ENCODE measurements around the gene LCE1F.

LCE1F gene

DNA sequence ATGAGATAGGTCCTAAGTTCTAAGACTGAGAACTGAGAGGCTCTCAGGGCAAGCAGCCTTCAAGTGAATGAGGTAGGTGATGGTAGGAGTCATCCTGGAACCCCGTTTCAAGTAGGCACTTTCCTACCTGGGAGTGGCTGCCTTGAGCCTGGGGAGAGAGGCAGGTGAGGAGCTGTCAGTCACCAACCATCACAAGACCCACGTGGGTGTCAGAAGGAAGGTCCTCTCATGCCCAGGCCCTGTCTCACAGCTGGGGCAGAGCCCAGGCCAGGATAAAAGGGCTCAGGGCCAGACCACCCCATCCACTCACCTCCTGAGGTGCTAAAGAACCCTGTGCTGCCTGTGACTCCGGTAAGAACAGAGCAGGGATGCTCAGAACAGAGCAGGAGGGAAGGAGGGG lies 21.5 kb downstream of the LCE1F start, which contains the start of gene LCE1D:
Gene LCE1D (plus strand): TSS at position 301 of the 400 bp plus-strand sequence. CDS start 1,074 bp downstream, outside the sequence.
- DNase-seq (ENCODE audit: insufficient read length, low spot score) (no peak), FAIRE-seq (no peak)
- no peak for TF ChIP-seq CTCF (IDR thresholded peaks at IDR 0.05; ENCODE audit: insufficient read depth, missing control alignments)

- TF ChIP-seq CTCF (IDR thresholded peaks at IDR 0.05; ENCODE audit: insufficient read depth, missing control alignments) = no peak
- FAIRE-seq (no peak), DNase-seq (ENCODE audit: insufficient read length, low spot score) (no peak)
Measured at GRCh38 chr1:152801333-152801732, 26.4 kb downstream of the LCE1F start.

- DNase-seq (ENCODE audit: insufficient read length, low spot score) (no peak), FAIRE-seq (no peak)
- no peak for TF ChIP-seq CTCF (IDR thresholded peaks at IDR 0.05; ENCODE audit: insufficient read depth, missing control alignments)
Measured at GRCh38 chr1:152806576-152806975, 31.6 kb downstream of the LCE1F start, which contains the start of gene LCE1C. Gene LCE1C, minus strand, starts transcription at chr1:152806651. Its CDS starts 1,173 bp downstream, at chr1:152805478.

DNA sequence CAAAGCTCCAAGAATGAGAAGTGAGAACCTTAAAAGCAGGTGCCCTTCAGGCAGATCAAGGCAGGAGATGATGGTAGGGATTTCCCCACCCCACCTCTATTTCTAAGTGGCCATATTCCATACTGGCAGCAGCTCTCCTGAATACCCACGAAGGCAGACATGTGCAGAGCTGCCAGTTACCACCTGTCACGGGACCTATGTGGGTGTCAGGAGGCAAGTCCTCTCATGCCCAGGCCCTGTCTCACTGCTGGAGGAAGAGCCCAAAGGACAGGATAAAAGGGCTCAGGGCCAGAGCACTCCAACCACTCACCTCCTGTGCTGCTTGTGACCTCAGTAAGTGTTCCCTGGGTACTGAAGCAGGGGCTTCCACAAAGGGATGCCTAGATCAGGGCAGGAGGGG lies 36.1 kb downstream of the LCE1F start:
- no peak for FAIRE-seq
- TF ChIP-seq CTCF (IDR thresholded peaks at IDR 0.05; ENCODE audit: insufficient read depth, missing control alignments) = no peak
- DNase-seq (ENCODE audit: insufficient read length, low spot score) = no peak

DNA sequence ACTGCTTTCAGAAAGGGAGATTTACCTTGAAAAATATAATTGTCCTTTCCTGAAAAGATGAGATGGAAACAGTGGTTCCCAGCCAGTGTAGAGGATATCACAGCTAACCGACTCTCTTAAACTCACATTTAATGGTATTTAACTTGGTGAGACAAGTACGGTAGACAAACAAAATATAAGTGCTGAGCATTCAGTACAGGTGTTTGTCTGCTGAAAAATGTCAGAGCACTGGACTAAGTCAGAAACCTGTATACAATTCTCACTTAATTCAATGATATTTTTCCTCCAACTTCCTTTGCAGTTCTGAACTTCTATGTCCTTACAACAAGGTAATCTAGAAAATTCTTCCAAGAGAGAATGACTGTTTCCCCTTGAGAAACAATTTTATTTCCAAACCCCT lies 36.7 kb downstream of the LCE1F start, which contains the start of gene LCE1B:
Gene LCE1B (plus strand): TSS at position 301 of the 400 bp plus-strand sequence. CDS start 476 bp downstream, outside the sequence.
- FAIRE-seq (no peak), DNase-seq (ENCODE audit: insufficient read length, low spot score) (no peak)
- no peak for TF ChIP-seq CTCF (IDR thresholded peaks at IDR 0.05; ENCODE audit: insufficient read depth, missing control alignments)

DNA sequence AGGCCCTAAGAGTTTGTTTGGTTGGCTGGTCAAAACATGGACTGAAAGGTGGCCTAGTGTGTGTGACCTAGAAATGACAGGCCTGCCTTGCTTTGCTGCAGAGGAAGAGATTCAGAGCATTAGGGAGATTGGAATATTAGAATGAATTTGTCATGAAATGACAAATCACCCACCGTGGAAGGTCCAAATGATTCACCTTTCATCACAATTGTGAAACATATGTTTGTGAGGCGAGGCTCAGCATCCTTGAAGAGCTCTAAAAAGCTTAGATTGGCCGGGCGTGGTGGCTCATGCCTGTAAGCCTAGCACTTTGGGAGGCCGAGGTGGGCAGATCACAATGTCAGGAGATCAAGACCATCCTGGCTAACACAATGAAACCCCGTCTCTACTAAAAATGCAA lies 42.4 kb downstream of the LCE1F start:
- no peak for TF ChIP-seq CTCF (IDR thresholded peaks at IDR 0.05; ENCODE audit: insufficient read depth, missing control alignments)
- FAIRE-seq (no peak), DNase-seq (ENCODE audit: insufficient read length, low spot score) (no peak)

GRCh38 chr1:152823294-152823693 lies 48.4 kb downstream of the LCE1F start:
- no peak for DNase-seq (ENCODE audit: insufficient read length, low spot score)
- no peak for FAIRE-seq
- no peak for TF ChIP-seq CTCF (IDR thresholded peaks at IDR 0.05; ENCODE audit: insufficient read depth, missing control alignments)
